Measurements from ENCODE around the gene GPR39.

The GPR39 gene

GRCh38 chr2:132605236-132606180 lies 188.9 kb downstream of the GPR39 start:
- DNase-seq (ENCODE audit: low read depth), result no peak

GRCh38 chr2:132606649-132607048 lies 190.0 kb downstream of the GPR39 start:
- no peak for DNase-seq (ENCODE audit: low read depth)

- DNase-seq (ENCODE audit: low read depth), result no peak
Observed at GRCh38 chr2:132607426-132608090, 191.0 kb downstream of the GPR39 start.

- DNase-seq (ENCODE audit: low read depth), result no peak
Observed at GRCh38 chr2:132608311-132608710, 191.7 kb downstream of the GPR39 start.

- no peak for DNase-seq (ENCODE audit: low read depth)
Observed at GRCh38 chr2:132609101-132609890, 192.7 kb downstream of the GPR39 start.

- no peak for DNase-seq (ENCODE audit: low read depth)
Observed at GRCh38 chr2:132611719-132612118, 195.1 kb downstream of the GPR39 start.

- no peak for DNase-seq (ENCODE audit: low read depth)
Observed at GRCh38 chr2:132615329-132616085, 198.9 kb downstream of the GPR39 start.

- DNase-seq (ENCODE audit: low read depth), result no peak
Observed at GRCh38 chr2:132617989-132618388, 201.4 kb downstream of the GPR39 start.

- DNase-seq (ENCODE audit: low read depth), result no peak
Observed at GRCh38 chr2:132618734-132619133, 202.1 kb downstream of the GPR39 start.

GRCh38 chr2:132620115-132620514 lies 203.5 kb downstream of the GPR39 start:
- no peak for DNase-seq (ENCODE audit: low read depth)

- no peak for DNase-seq (ENCODE audit: low read depth)
Observed at GRCh38 chr2:132621131-132621875, 204.7 kb downstream of the GPR39 start.

- DNase-seq (ENCODE audit: low read depth), result no peak
Observed at GRCh38 chr2:132623096-132623839, 206.7 kb downstream of the GPR39 start.

GRCh38 chr2:132627536-132627935 lies 210.9 kb downstream of the GPR39 start:
- DNase-seq (ENCODE audit: low read depth), result no peak

- DNase-seq (ENCODE audit: low read depth), result no peak
Observed at GRCh38 chr2:132632000-132632649, 215.5 kb downstream of the GPR39 start.

- DNase-seq (ENCODE audit: low read depth), result no peak
Observed at GRCh38 chr2:132633635-132634034, 217.0 kb downstream of the GPR39 start.

GRCh38 chr2:132636346-132636745 lies 219.7 kb downstream of the GPR39 start:
- DNase-seq (ENCODE audit: low read depth), result no peak

- DNase-seq (ENCODE audit: low read depth), result no peak
Observed at GRCh38 chr2:132638313-132639040, 221.9 kb downstream of the GPR39 start.

- DNase-seq (ENCODE audit: low read depth), result no peak
Observed at GRCh38 chr2:132640116-132640515, 223.5 kb downstream of the GPR39 start.

GRCh38 chr2:132641819-132642218 lies 225.2 kb downstream of the GPR39 start:
- no peak for DNase-seq (ENCODE audit: low read depth)

Data from stimulated activated CD8-positive, alpha-beta memory T cell treated with anti-CD3 and anti-CD28 coated beads, Interleukin-4, amount 100 ng/mL, for 24 hours (primary cell).